WERI-Rb-1 (cell line): ENCODE data around the gene NRXN3.

Source experiments
- DNase-seq: peaks from one replicate; pipeline ENCODE4 v3.0.0-alpha.2; 2020
- H3K27ac ChIP-seq: fragments of 250-450 bp; sonication (Bioruptor Pico); 2 replicates; pipeline ENCODE4 v1.5.1; 2020; ENCODE audit warnings: mild to moderate bottlenecking, moderate library complexity
- H3K27me3 ChIP-seq: fragments of 250-450 bp; sonication (Bioruptor Pico); 2 replicates; pipeline ENCODE4 v1.5.1; 2021; ENCODE audit warnings: mild to moderate bottlenecking, low read depth, moderate library complexity; ENCODE audit not compliant: insufficient read depth, severe bottlenecking
- H3K36me3 ChIP-seq: fragments of 250-450 bp; sonication (Bioruptor Pico); 2 replicates; pipeline ENCODE4 v1.5.1; 2020; ENCODE audit warnings: mild to moderate bottlenecking, moderate library complexity
- H3K4me3 ChIP-seq: 2 replicates; pipeline ENCODE4 v1.5.1; 2011; ENCODE audit warnings: low read depth, mild to moderate bottlenecking, control low read depth, low read length
- H3K9me3 ChIP-seq: fragments of 250-450 bp; sonication (Bioruptor Pico); 2 replicates; pipeline ENCODE4 v1.5.1; 2021; ENCODE audit warnings: mild to moderate bottlenecking, moderate library complexity; ENCODE audit not compliant: severe bottlenecking
- TF ChIP-seq, protein P1 (sequence below): IDR thresholded peaks from 2 replicates; pipeline ENCODE4 v1.5.1; 2011; ENCODE audit warnings: low read depth, mild to moderate bottlenecking, control low read depth, inconsistent platforms, low read length

Gene NRXN3

DNA sequence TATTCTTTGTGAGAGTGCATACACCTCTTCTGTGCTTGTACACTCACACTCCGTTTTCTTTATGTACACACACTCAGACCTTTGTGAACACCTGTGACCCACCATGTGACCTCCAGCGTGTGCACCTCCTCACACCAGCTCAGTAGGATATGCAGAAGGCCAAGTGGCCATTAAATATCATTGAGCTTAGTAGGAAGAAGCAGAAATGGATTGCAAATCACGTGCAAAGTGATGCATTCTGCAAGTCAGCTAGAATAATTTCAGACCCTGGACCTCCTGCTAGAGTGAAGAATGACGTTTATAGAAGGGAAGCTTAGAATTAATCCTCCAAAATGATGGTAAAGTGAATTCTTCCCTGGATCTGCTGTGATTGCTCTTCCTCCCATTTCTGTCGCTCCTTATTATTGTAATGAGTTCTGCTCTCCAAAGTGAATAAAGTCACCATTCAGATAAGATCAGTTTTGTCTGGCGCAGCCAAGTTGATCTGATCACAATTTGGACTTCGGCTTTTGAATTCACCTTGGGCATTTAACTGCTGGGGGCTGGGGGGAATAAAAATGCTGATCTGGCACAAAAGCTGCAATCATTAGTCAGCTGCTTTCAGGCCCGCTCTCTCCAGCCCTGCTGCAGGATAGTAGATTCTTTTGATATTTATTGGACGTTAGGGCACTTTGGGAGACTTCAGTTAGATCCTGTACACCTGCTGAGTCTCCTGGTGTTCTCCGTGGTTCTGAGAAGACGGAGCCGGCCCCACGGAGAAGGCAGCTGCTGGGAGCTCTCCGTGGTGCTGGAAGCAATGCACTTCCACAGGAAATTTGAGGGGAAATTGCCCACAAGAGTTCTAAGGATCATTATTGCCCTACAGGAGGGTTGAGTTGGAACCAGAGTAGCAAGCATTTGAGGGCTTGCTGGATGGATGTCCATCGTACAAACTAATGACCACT is 12.4 kb upstream of the NRXN3 start:
- Histone ChIP-seq H3K27ac (no peak overlapping the region), H3K4me3 (no peak overlapping the region), H3K9me3 (no peaks in the 10 kb centered on the region), H3K27me3 (no peaks in the 10 kb centered on the region), H3K36me3 (no peaks in the 10 kb centered on the region)
- no peak for DNase-seq
- TF ChIP-seq, protein P1, sequence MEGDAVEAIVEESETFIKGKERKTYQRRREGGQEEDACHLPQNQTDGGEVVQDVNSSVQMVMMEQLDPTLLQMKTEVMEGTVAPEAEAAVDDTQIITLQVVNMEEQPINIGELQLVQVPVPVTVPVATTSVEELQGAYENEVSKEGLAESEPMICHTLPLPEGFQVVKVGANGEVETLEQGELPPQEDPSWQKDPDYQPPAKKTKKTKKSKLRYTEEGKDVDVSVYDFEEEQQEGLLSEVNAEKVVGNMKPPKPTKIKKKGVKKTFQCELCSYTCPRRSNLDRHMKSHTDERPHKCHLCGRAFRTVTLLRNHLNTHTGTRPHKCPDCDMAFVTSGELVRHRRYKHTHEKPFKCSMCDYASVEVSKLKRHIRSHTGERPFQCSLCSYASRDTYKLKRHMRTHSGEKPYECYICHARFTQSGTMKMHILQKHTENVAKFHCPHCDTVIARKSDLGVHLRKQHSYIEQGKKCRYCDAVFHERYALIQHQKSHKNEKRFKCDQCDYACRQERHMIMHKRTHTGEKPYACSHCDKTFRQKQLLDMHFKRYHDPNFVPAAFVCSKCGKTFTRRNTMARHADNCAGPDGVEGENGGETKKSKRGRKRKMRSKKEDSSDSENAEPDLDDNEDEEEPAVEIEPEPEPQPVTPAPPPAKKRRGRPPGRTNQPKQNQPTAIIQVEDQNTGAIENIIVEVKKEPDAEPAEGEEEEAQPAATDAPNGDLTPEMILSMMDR, result no peak

DNA sequence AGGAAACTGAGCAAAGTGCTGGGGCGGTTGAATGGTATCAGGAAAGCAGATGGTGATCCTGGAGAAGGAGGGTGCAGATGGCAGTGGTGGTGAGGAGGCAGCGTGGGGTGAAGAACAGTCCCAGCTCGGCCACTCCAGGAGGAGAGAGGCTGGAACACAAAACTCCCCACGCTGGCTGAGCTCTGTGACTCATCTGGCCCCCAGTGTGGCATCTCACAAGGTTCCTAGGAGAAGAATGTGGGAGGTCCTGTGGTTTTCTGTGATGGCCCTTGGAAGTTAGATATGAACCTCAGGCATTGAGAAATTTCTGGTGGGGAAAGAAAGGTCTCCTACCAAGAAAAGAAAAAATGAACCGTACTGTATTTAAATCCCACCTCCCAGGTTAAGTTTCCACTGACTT is 8.0 kb upstream of the NRXN3 start:
- no peak for DNase-seq

DNA sequence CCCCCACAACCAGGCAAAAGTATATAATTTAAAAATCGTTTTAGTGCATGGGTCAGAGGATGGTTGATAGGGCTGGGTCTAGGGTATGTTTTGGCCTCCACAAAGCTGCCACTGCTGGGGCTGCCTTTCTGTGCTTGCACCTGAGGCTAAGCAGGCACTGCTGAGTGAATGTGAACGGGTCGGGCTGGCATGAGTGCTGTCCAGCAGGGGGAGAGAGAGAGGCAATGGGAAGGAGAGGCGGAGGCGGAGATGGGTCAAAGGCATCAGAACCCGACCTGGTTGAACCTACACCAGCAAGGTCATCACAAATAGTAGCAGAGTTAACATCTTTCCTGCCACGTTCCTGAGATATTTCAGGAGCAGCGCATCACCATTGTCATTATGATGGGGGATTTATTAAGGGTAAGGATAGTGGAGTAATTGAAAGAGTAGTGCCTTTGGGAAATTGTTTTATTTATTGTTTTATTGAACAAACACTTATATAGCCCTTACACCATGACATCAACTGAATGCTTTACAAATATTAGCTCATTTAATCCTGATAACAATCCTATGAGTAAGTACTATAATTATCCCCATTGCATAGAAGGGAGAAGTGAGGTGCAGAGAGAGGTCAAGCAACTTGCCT is 5.8 kb upstream of the NRXN3 start:
- H3K36me3 ChIP-seq, result no peaks in the 10 kb centered on the region
- TF ChIP-seq, protein P1, result peak; percentile 93
- no peak overlapping the region for H3K4me3 ChIP-seq
- H3K9me3 ChIP-seq, result no peaks in the 10 kb centered on the region
- H3K27ac ChIP-seq, result no peak overlapping the region
- DNase-seq, result peak; percentile 76
- no peaks in the 10 kb centered on the region for H3K27me3 ChIP-seq

More for the DNA sequence above, 8.0 kb upstream of the NRXN3 start:
- H3K9me3 ChIP-seq, result no peaks in the 10 kb centered on the region
- no peaks in the 10 kb centered on the region for H3K27me3 ChIP-seq
- H3K27ac ChIP-seq, result no peak overlapping the region
- TF ChIP-seq, protein P1, result no peak
- no peaks in the 10 kb centered on the region for H3K36me3 ChIP-seq
- H3K4me3 ChIP-seq, result no peak overlapping the region

DNA sequence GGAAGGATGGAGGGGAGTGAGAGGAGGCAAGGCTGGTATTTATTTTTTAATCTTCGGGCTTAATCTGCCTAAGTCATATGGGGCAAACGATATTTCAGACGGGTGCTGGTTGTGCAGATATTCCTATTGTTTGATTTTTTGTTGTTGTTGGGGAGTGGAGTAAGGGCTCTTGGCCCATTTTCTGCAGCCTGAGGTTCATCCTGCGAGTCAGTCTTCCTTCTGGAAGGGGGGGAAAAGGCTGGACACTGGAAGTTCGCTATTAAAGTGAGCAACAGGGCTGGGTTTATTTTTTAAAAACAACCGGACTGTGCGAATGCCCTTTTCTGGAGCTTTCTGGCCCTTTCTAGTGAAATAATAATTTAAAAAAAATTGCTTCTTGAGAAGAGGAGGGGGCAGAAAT is 2.3 kb downstream of the NRXN3 start:
- DNase-seq, result no peak
- no peak overlapping the region for H3K4me3 ChIP-seq

DNA sequence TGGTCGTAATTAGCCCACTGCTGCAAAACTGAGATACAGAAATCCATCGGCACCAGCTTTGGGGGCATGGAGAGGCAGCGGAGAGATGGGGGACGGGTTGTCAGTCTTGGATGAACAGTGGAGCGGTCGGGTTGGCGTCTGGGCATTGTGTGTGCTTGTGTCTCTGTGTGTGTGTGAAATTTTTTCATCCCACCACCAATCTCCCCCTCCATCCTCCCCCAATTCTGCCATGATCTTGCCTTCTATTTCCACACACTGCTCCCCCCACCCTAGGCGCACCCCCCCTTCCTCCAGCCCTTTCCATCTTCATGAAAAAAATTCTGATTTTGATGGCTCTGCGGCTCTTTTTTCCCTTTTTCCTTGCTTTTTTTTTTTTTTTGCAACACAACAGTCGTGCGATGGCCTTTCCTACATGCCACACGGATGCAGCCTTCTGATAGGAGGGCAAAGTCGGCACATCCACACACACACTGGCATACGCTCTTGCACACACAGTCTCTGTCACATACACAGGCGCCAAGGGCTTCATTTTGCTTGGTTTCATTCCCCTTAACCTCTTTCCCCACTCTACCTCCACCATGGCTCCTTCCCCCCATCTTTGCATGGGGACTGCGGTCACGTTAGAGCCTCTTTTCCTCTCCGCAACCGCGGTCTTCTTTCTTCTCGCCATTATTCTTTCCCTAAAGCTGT is 3.3 kb downstream of the NRXN3 start:
- H3K4me3 ChIP-seq, result no peak overlapping the region
- no peaks in the 10 kb centered on the region for H3K27me3 ChIP-seq
- no peak for DNase-seq
- no peak overlapping the region for H3K27ac ChIP-seq
- H3K36me3 ChIP-seq, result no peaks in the 10 kb centered on the region
- no peaks in the 10 kb centered on the region for H3K9me3 ChIP-seq
- TF ChIP-seq, protein P1, result no peak

More for the DNA sequence above, 2.3 kb downstream of the NRXN3 start:
- no peaks in the 10 kb centered on the region for H3K36me3 ChIP-seq
- no peak overlapping the region for H3K27ac ChIP-seq
- TF ChIP-seq, protein P1, result no peak
- H3K27me3 ChIP-seq, result no peaks in the 10 kb centered on the region
- H3K9me3 ChIP-seq, result no peaks in the 10 kb centered on the region
